GM12878 (cell line): ENCODE data around the gene C19orf38. TPM values are rescaled to one million over a fixed set of nuclear protein-coding genes. Genes with fewer than 3 reads are reported as not detected.

Experiments
- ATAC-seq: fragments of 200-7000 bp; cut with Tn5 transposase; 3 replicates; pipeline ENCODE4 v1.9.1; 2020; ENCODE audit warnings: mild to moderate bottlenecking, moderate library complexity
- BruUV-seq: library from RNA; stranded (reverse); fragments of 400-500 nt; replicated peaks from 2 replicates; lab custom pipeline; 2021; lab: Mats Ljungman, UMichigan
- CTCF ChIA-PET: fragments of 300-600 bp; sonication (Branson Sonifier 250); formaldehyde crosslinking; extraction: SDS; loops from one replicate; lab custom pipeline; 2021; ENCODE audit warnings: inconsistent platforms; lab: Yijun Ruan, JAX
- POLR2A ChIA-PET: fragments of 350-600 bp; formaldehyde crosslinking; extraction: SDS; loops from one replicate; lab custom pipeline; 2021; ENCODE audit warnings: inconsistent platforms; lab: Charles Lee
- RAD21 ChIA-PET: fragments of 300-600 bp; sonication (Branson Sonifier 250); formaldehyde crosslinking; loops from one replicate; lab custom pipeline; 2023; ENCODE audit warnings: antibody characterized with exemption; ENCODE audit not compliant: unreplicated experiment; lab: Charles Lee
- SMC1A ChIA-PET: fragments of 300-600 bp; sonication (Branson Sonifier 250); formaldehyde crosslinking; loops from one replicate; lab custom pipeline; 2023; ENCODE audit not compliant: unreplicated experiment, uncharacterized antibody; lab: Charles Lee
- DNase-seq: peaks from one replicate; pipeline ENCODE4 v3.0.0-alpha.2; 2011; ENCODE audit warnings: low read depth, low spot score
- FAIRE-seq: peaks from 3 replicates; lab custom pipeline; 2011; peaks lifted over from hg19 to GRCh38; lab: Jason Lieb, UNC
- H2AFZ ChIP-seq: 2 replicates; pipeline ENCODE4 v1.6.0; 2011; ENCODE audit warnings: low read depth, low read length, control low read depth; ENCODE audit not compliant: control insufficient read depth
- H3K27ac ChIP-seq: 2 replicates; pipeline ENCODE4 v1.5.1; 2011; ENCODE audit warnings: control low read depth; ENCODE audit not compliant: control insufficient read depth, insufficient read depth
- H3K27me3 ChIP-seq, 2 experiments: replicated peaks in 1 of 2; 2 replicates each; pipeline versions ENCODE4 v1.6.0 to v1.6.1; 2011; ENCODE audit warnings: low read length in 1 of 2; ENCODE audit not compliant: control insufficient read depth in 2 of 2, insufficient read depth in 2 of 2
- H3K36me3 ChIP-seq, 2 experiments: 2 replicates each; pipeline ENCODE4 v1.5.1; 2011; ENCODE audit warnings: low read length in 1 of 2; ENCODE audit not compliant: control insufficient read depth in 2 of 2, insufficient read depth in 2 of 2
- H3K4me1 ChIP-seq: 2 replicates; pipeline ENCODE4 v1.6.1; 2011; ENCODE audit warnings: mild to moderate bottlenecking, low read length, moderate library complexity, mixed read lengths; ENCODE audit not compliant: control insufficient read depth, insufficient read depth
- H3K4me2 ChIP-seq: 2 replicates; pipeline ENCODE4 v1.6.0; 2011; ENCODE audit warnings: control low read depth; ENCODE audit not compliant: control insufficient read depth, insufficient read depth
- H3K4me3 ChIP-seq: fragments of 200-600 bp; sonication (generic); 2 replicates; pipeline ENCODE4 v1.5.1; 2016
- H3K79me2 ChIP-seq: 2 replicates; pipeline ENCODE4 v1.6.0; 2011; ENCODE audit warnings: low read length; ENCODE audit not compliant: control insufficient read depth, insufficient read depth
- H3K9ac ChIP-seq: 2 replicates; pipeline ENCODE4 v1.8.0; 2011; ENCODE audit warnings: low read length, control low read depth, mixed read lengths; ENCODE audit not compliant: control insufficient read depth, insufficient read depth
- H3K9me3 ChIP-seq: replicated peaks from 3 replicates; pipeline ENCODE4 v1.5.1; 2011; ENCODE audit warnings: mild to moderate bottlenecking, low read length; ENCODE audit not compliant: control insufficient read depth, insufficient read depth
- H4K20me1 ChIP-seq: 2 replicates; pipeline ENCODE4 v1.6.0; 2011; ENCODE audit not compliant: control insufficient read depth, insufficient read depth
- CHD2 ChIP-seq: IDR thresholded peaks from 2 replicates; pipeline ENCODE4 v1.6.1; 2011; ENCODE audit warnings: low read depth, low read length, improper control_type of control experiment, borderline replicate concordance
- CUX1 ChIP-seq: IDR thresholded peaks from 2 replicates; pipeline ENCODE4 v1.6.1; 2012; ENCODE audit warnings: improper control_type of control experiment, low read depth, low read length; ENCODE audit not compliant: insufficient replicate concordance
- GABPA ChIP-seq: IDR thresholded peaks from 2 replicates; pipeline ENCODE4 v1.6.1; 2014; ENCODE audit warnings: antibody characterized with exemption, low read depth, mild to moderate bottlenecking, inconsistent platforms
- HDGF ChIP-seq: fragments of 450-650 bp; IDR thresholded peaks from 2 replicates; pipeline ENCODE4 v1.6.1; 2016; ENCODE audit warnings: antibody characterized with exemption
- KDM1A ChIP-seq: fragments of 200-600 bp; sonication (generic); IDR thresholded peaks from 2 replicates; pipeline ENCODE4 v1.6.1; 2016; ENCODE audit warnings: borderline replicate concordance
- NFYB ChIP-seq: IDR thresholded peaks from 2 replicates; pipeline ENCODE4 v1.6.1; 2011; ENCODE audit warnings: low read depth, mild to moderate bottlenecking, low read length, improper control_type of control experiment, moderate library complexity; ENCODE audit not compliant: insufficient read depth
- PBX3 ChIP-seq: IDR thresholded peaks from 2 replicates; pipeline ENCODE4 v1.6.1; 2011; ENCODE audit warnings: mild to moderate bottlenecking, low read depth, low read length, moderate library complexity; ENCODE audit not compliant: insufficient replicate concordance
- ZNF207 ChIP-seq: fragments of 450-650 bp; IDR thresholded peaks from 2 replicates; pipeline ENCODE4 v1.6.1; 2014; ENCODE audit warnings: antibody characterized with exemption, mild to moderate bottlenecking, borderline replicate concordance
- ZNF274 ChIP-seq: IDR thresholded peaks from one replicate; pipeline ENCODE4 v1.8.0; 2011; ENCODE audit not compliant: insufficient read length, insufficient read depth
- ZNF622 ChIP-seq: fragments of 450-650 bp; IDR thresholded peaks from 2 replicates; pipeline ENCODE4 v1.6.1; 2017; ENCODE audit warnings: mild to moderate bottlenecking, inconsistent platforms
- WGBS: methylation state at CpG from one replicate; pipeline ENCODE4 v1.1.6; 2016; ENCODE audit warnings: low lambda C conversion rate; ENCODE audit not compliant: insufficient replicate concordance, insufficient coverage; ENCODE audit errors: missing lambda C conversion rate; 5-methylcytosine and 5-hydroxymethylcytosine counted together
- in situ Hi-C: fragments of 300-500 bp; cut with MboI; formaldehyde crosslinking; loops from 9 replicates; pipeline ENCODE4 v1.14.3; 2018; ENCODE audit warnings: mixed read lengths
- intact Hi-C: fragments of 100-400 bp; cut with micrococcal nuclease; formaldehyde crosslinking; loops from one replicate; pipeline ENCODE4 v1.14.2; 2022; ENCODE audit not compliant: unreplicated experiment
- polyA plus RNA-seq, 11 experiments: library from polyadenylated mRNA; depleted of rRNA in 4 of 11; unstranded in 6 of 11; stranded (reverse) in 5 of 11; fragments of >200 nt; fragmentation: Nextera tagmentation in 4 of 11; fragmentation: Illumina TruSeq in 1 of 11; extraction: Ambion mirVana in 4 of 11; extraction: Trizol in 1 of 11; gene quantifications; 1 replicate in 1 of 11; 2 replicates in 10 of 11; pipeline versions ENCODE4 v1.2.1 to v1.2.3, GENCODE V29; 2011 to 2016; ENCODE audit warnings: inconsistent platforms in 2 of 11, missing spikeins in 2 of 11, low read depth in 1 of 11
- total RNA-seq, 4 experiments: library from RNA; depleted of rRNA in 3 of 4; stranded (reverse); fragments of >200 nt in 3 of 4; fragmentation: Illumina TruSeq in 1 of 4; extraction: Trizol in 1 of 4; gene quantifications; 2 replicates each; pipeline versions ENCODE4 v1.2.1 to v1.2.3, GENCODE V29; 2013 to 2021

C19orf38 gene
- total and polyA plus RNA-seq, 10 of the 15 experiments (the other 5 are each of a cell fraction or from before 2014, with no cell fraction given), result 2.6 to 7.5 (median 5.0) TPM

- TF ChIP-seq CUX1, result no peak
- TF ChIP-seq HDGF, result no peak
- no peak for TF ChIP-seq ZNF274
Measured at GRCh38 chr19:10881403-10882107, 33.3 kb downstream of the C19orf38 start (continued).

DNA sequence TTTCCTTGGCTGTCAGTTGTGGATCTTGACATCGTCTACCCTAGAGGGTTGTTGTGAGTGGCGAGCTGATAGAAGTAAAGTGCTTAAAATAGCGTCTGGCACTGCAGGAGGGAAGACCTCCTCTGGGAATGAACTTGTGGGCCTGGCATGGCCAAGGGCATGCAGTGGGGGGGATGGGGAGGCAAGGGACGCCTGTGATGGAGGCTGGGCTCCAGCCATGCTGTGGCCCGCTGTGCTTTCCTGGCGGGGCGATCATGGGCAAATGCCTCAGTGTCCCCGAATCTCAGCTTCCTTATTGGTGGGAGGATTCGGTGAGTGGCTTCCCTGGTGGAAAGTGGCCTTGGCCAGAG is 33.9 kb downstream of the C19orf38 start:
- H3K36me3 ChIP-seq, result peaks cover 9 to 19% of the 10 kb centered on the region in 2 experiments
- no peak overlapping the region for H2AFZ ChIP-seq
- FAIRE-seq (no peak), DNase-seq (no peak), ATAC-seq (no peak)
- in situ Hi-C loops, result no loop called here
- H3K4me2 ChIP-seq, result no peak overlapping the region
- H3K79me2 ChIP-seq, result peaks cover 77% of the 10 kb centered on the region
- H3K9ac ChIP-seq, result no peak overlapping the region
- H3K27me3 ChIP-seq, result no peaks in the 10 kb centered on the region
- SMC1A ChIA-PET, result no interaction called here
- RAD21 ChIA-PET, result no interaction called here
- peaks cover 31% of the 10 kb centered on the region for H3K4me1 ChIP-seq
- no peaks in the 10 kb centered on the region for H3K9me3 ChIP-seq
- no peak overlapping the region for H3K27ac ChIP-seq
- CTCF ChIA-PET, result interaction anchor here (1.4 kb wide), 1 partner anchor 54 kb away, joined by 4 read pairs; no protein-coding TSS in a partner anchor
- POLR2A ChIA-PET, result no interaction called here
- H3K4me3 ChIP-seq, result no peak overlapping the region
- intact Hi-C loops, result no loop called here
- WGBS, result 79% methylated on average over 9 of the region's 9 CpGs
- no peaks in the 10 kb centered on the region; the same call in 1 of the 2 replicates for H4K20me1 ChIP-seq
- BruUV-seq, result no TSS peak
- TF ChIP-seq NFYB (no peak), CUX1 (no peak), KDM1A (no peak), ZNF622 (no peak), GABPA (no peak), CHD2 (no peak), PBX3 (no peak), ZNF207 (no peak)
